IMR-90 (cell line): ENCODE measurements around the gene RNF215.

Source experiments
- CTCF ChIP-seq: conservative IDR thresholded peaks from 2 replicates; pipeline ENCODE4 v1.5.1; 2012; ENCODE audit warnings: mild to moderate bottlenecking, low read depth, low read length, improper control_type of control experiment
- MAFK ChIP-seq: IDR thresholded peaks from 2 replicates; pipeline ENCODE4 v1.6.1; 2012; ENCODE audit warnings: low read depth, low read length, improper control_type of control experiment
- MAZ ChIP-seq: IDR thresholded peaks from 2 replicates; pipeline ENCODE4 v1.6.1; 2012; ENCODE audit warnings: low read depth, mild to moderate bottlenecking, low read length, improper control_type of control experiment, moderate library complexity, borderline replicate concordance
- POLR2A ChIP-seq: IDR thresholded peaks from 2 replicates; pipeline ENCODE4 v1.6.1; 2012; ENCODE audit warnings: mild to moderate bottlenecking, low read depth, low read length
- RAD21 ChIP-seq: IDR thresholded peaks from 2 replicates; pipeline ENCODE4 v1.6.1; 2012; ENCODE audit warnings: low read length, improper control_type of control experiment
- RCOR1 ChIP-seq: IDR thresholded peaks from 2 replicates; pipeline ENCODE4 v1.6.1; 2012; ENCODE audit warnings: mild to moderate bottlenecking, low read length, improper control_type of control experiment; ENCODE audit not compliant: insufficient replicate concordance
- RFX5 ChIP-seq: IDR thresholded peaks from 2 replicates; pipeline ENCODE4 v1.8.0; 2012; ENCODE audit warnings: low read depth, mild to moderate bottlenecking, low read length, moderate library complexity

GRCh38 chr22:30413001-30413400 is 25.8 kb upstream of the RNF215 start:
- TF ChIP-seq CTCF = no peak
- no peak for TF ChIP-seq RCOR1
- TF ChIP-seq POLR2A = no peak
- TF ChIP-seq MAZ = no peak
- TF ChIP-seq RFX5 = no peak
- TF ChIP-seq RAD21 = no peak
- no peak for TF ChIP-seq MAFK
